Body of pancreas (tissue), 4 donors: ENCODE results near the gene MRPL55. TPM values are rescaled to one million over a fixed set of nuclear protein-coding genes. Genes with fewer than 3 reads are reported as not detected.

ENCODE experiments used
- ATAC-seq: fragments of 150-250 bp; one replicate; pipeline ENCODE4 v1.9.1; 2016
- DNase-seq, 4 donors: peaks; one replicate each; pipeline ENCODE4 v3.0.0-alpha.2; 2019
- H3K27ac ChIP-seq, 4 donors: fragments of 200-600 bp; sonication (generic); 1 replicate in 3 of 4; 2 replicates in 1 of 4; pipeline versions ENCODE4 v1.5.1 to v1.6.1; 2016 to 2019; ENCODE audit warnings: mild to moderate bottlenecking in 1 of 4, mixed read lengths in 1 of 4, moderate library complexity in 1 of 4
- H3K27me3 ChIP-seq, 2 donors: fragments of 200-600 bp; sonication (generic); one replicate each; pipeline ENCODE4 v1.6.0; 2016; ENCODE audit warnings: mild to moderate bottlenecking in 1 of 2
- H3K36me3 ChIP-seq, 2 donors: fragments of 200-600 bp; sonication (generic); replicated peaks in 1 of 2; 2 replicates each; pipeline ENCODE4 v1.5.1; 2016; ENCODE audit warnings: low read depth in 2 of 2; ENCODE audit not compliant: insufficient read depth in 1 of 2
- H3K4me1 ChIP-seq: fragments of 200-600 bp; sonication (generic); one replicate; pipeline ENCODE4 v1.6.0; 2016
- H3K4me3 ChIP-seq, 2 donors: fragments of 200-600 bp; sonication (generic); 1 replicate in 1 of 2; 2 replicates in 1 of 2; pipeline ENCODE4 v1.5.1; 2016 to 2019
- H3K9me3 ChIP-seq, 3 donors: fragments of 200-600 bp; sonication (generic); 1 replicate in 2 of 3; 2 replicates in 1 of 3; pipeline ENCODE4 v1.5.1; 2016
- CTCF ChIP-seq, 7 experiments: fragments of 450-650 bp in 4 of 7; fragments of 200-600 bp in 3 of 7; sonication (generic) in 3 of 7; IDR thresholded peaks; one replicate each; pipeline ENCODE4 v1.5.1; 2016 to 2019; ENCODE audit warnings: antibody characterized with exemption in 7 of 7
- POLR2A ChIP-seq, 3 donors: fragments of 450-650 bp; IDR thresholded peaks; one replicate each; pipeline ENCODE4 v1.6.1; 2016; ENCODE audit warnings: antibody characterized with exemption in 3 of 3, mild to moderate bottlenecking in 2 of 3
- WGBS, 2 donors: methylation state at CpG; one replicate each; pipeline ENCODE4 v1.1.5; 2017; 5-methylcytosine and 5-hydroxymethylcytosine counted together
- intact Hi-C: fragments of 100-400 bp; cut with DNase I; formaldehyde crosslinking; loops from one replicate; pipeline ENCODE4 v1.15.1; 2023
- total RNA-seq, 2 donors: library from RNA; depleted of rRNA; stranded (reverse); fragments of >200 nt; gene quantifications; one replicate each; pipeline ENCODE4 v1.1.0, GENCODE V29; 2016

Gene MRPL55
- total RNA-seq, 2 donors from 2014 or later = 65.9 to 68.7 TPM

GRCh38 chr1:228144993-228145343 is 35.9 kb upstream of the MRPL55 start:
- Histone ChIP-seq H3K36me3 (peaks cover 0 to 14% of the 10 kb centered on the region in 2 donors), H3K4me3 (no peak overlapping the region), H3K4me1 (peaks cover 38% of the 10 kb centered on the region), H3K27ac (no peak overlapping the region), H3K27me3 (no peaks in the 10 kb centered on the region), H3K9me3 (no peaks in the 10 kb centered on the region)
- intact Hi-C loops = no loop called here
- TF ChIP-seq POLR2A (IDR thresholded peaks at IDR 0.05) = no peak
- TF ChIP-seq CTCF (IDR thresholded peaks at IDR 0.05) = no peak
- ATAC-seq = no peak
- 90% methylated on average over 8 of the region's 8 CpGs; no CpG with 5 or more reads in 1 of the 2 donors for WGBS, 2 donors
- no peak for DNase-seq

- intact Hi-C loops = no loop called here
- TF ChIP-seq CTCF (IDR thresholded peaks at IDR 0.05) (no peak), POLR2A (IDR thresholded peaks at IDR 0.05) (no peak)
- peaks cover 0 to 14% of the 10 kb centered on the region in 2 donors for H3K36me3 ChIP-seq
- no peaks in the 10 kb centered on the region for H3K27me3 ChIP-seq
- no peak for ATAC-seq
- no peak overlapping the region for H3K4me3 ChIP-seq
- no peak for DNase-seq
- H3K9me3 ChIP-seq = no peaks in the 10 kb centered on the region
- 81 to 82% methylated on average over 13 to 16 of the region's 16 CpGs for WGBS, 2 donors
- peaks cover 36% of the 10 kb centered on the region for H3K4me1 ChIP-seq
- no peak overlapping the region for H3K27ac ChIP-seq
Measured at GRCh38 chr1:228144193-228144992, 35.3 kb upstream of the MRPL55 start.

GRCh38 chr1:228143480-228144192 is 34.5 kb upstream of the MRPL55 start:
- no peak overlapping the region for H3K4me3 ChIP-seq
- no peak for TF ChIP-seq CTCF (IDR thresholded peaks at IDR 0.05)
- TF ChIP-seq POLR2A (IDR thresholded peaks at IDR 0.05) = no peak
- H3K4me1 ChIP-seq = peaks cover 36% of the 10 kb centered on the region
- ATAC-seq (no peak), DNase-seq (no peak)
- H3K27me3 ChIP-seq = no peaks in the 10 kb centered on the region
- H3K36me3 ChIP-seq = peaks cover 0 to 11% of the 10 kb centered on the region in 2 donors
- H3K27ac ChIP-seq = no peak overlapping the region
- H3K9me3 ChIP-seq = no peaks in the 10 kb centered on the region
- intact Hi-C loops = no loop called here
- 85 to 86% methylated on average over 12 of the region's 12 CpGs for WGBS, 2 donors

- TF ChIP-seq POLR2A (IDR thresholded peaks at IDR 0.05) (no peak), CTCF (IDR thresholded peaks at IDR 0.05) (no peak)
- Histone ChIP-seq H3K9me3 (no peaks in the 10 kb centered on the region), H3K36me3 (peaks cover 0 to 9% of the 10 kb centered on the region in 2 donors), H3K27ac (no peak overlapping the region), H3K4me1 (peaks cover 36% of the 10 kb centered on the region), H3K27me3 (no peaks in the 10 kb centered on the region), H3K4me3 (no peak overlapping the region)
- peak in 1 of 4 donors; percentile 20 for DNase-seq
- ATAC-seq = no peak
- 56 to 58% methylated on average over 10 of the region's 11 CpGs for WGBS, 2 donors
- intact Hi-C loops = no loop called here
Measured at GRCh38 chr1:228142701-228143136, 33.6 kb upstream of the MRPL55 start.
